HG03095 (cell line): ENCODE data around the gene CTAG1B.
"Not testable (repeated sequence)": the region's sequence is repeated elsewhere in the genome, so short reads cannot be mapped to it uniquely, and the experiment has no call there.

Experiments
- ATAC-seq: cut with Tn5 transposase; IDR thresholded peaks from one replicate; pipeline ENCODE4 v1.9.1; 2021; ENCODE audit warnings: moderate library complexity; ENCODE audit not compliant: unreplicated experiment

Gene CTAG1B

GRCh38 chrX:154628960-154629359, 9.9 kb upstream of the CTAG1B start:
- not testable (repeated sequence) for ATAC-seq

- ATAC-seq = not testable (repeated sequence)
Measured at GRCh38 chrX:154620767-154621414, 1.8 kb upstream of the CTAG1B start.

GRCh38 chrX:154613586-154613985, 5.5 kb downstream of the CTAG1B start:
- not testable (repeated sequence) for ATAC-seq

GRCh38 chrX:154611146-154611545, 7.9 kb downstream of the CTAG1B start:
- not testable (repeated sequence) for ATAC-seq

- ATAC-seq = not testable (repeated sequence)
Measured at GRCh38 chrX:154608823-154609222, 10.3 kb downstream of the CTAG1B start.

- ATAC-seq = not testable (repeated sequence)
Measured at GRCh38 chrX:154607976-154608375, 11.1 kb downstream of the CTAG1B start.

- no peak for ATAC-seq
Measured at GRCh38 chrX:154607370-154607769, 11.7 kb downstream of the CTAG1B start.

- ATAC-seq = no peak
Measured at GRCh38 chrX:154605566-154605965, 13.5 kb downstream of the CTAG1B start.

GRCh38 chrX:154603438-154604430, 15.3 kb downstream of the CTAG1B start:
- no peak for ATAC-seq

GRCh38 chrX:154602766-154603437, 16.2 kb downstream of the CTAG1B start:
- no peak for ATAC-seq

- no peak for ATAC-seq
Measured at GRCh38 chrX:154602226-154602625, 16.9 kb downstream of the CTAG1B start.

GRCh38 chrX:154600759-154601374, 18.2 kb downstream of the CTAG1B start:
- ATAC-seq = no peak

GRCh38 chrX:154599531-154599930, 19.6 kb downstream of the CTAG1B start:
- ATAC-seq = no peak

- no peak for ATAC-seq
Measured at GRCh38 chrX:154598656-154599055, 20.4 kb downstream of the CTAG1B start.

- ATAC-seq = no peak
Measured at GRCh38 chrX:154597221-154597620, 21.9 kb downstream of the CTAG1B start.

- ATAC-seq = no peak
Measured at GRCh38 chrX:154596290-154596929, 22.7 kb downstream of the CTAG1B start.

- no peak for ATAC-seq
Measured at GRCh38 chrX:154595559-154596249, 23.4 kb downstream of the CTAG1B start.

GRCh38 chrX:154594491-154594890, 24.6 kb downstream of the CTAG1B start:
- no peak for ATAC-seq

- no peak for ATAC-seq
Measured at GRCh38 chrX:154593201-154593600, 25.9 kb downstream of the CTAG1B start.

GRCh38 chrX:154592505-154592904, 26.6 kb downstream of the CTAG1B start:
- ATAC-seq = no peak
